Stimulated activated CD4-positive, alpha-beta T cell treated with anti-CD3 and anti-CD28 coated beads, Interleukin-4, amount 100 ng/mL, for 1 hour (primary cell): Measurements from ENCODE around the gene YJU2.
"Not testable (repeated sequence)": the region's sequence is repeated elsewhere in the genome, so short reads cannot be mapped to it uniquely, and the experiment has no call there.

ENCODE experiments used
- DNase-seq: peaks from one replicate; pipeline ENCODE4 v3.0.0-alpha.2; 2020

YJU2 gene

GRCh38 chr19:4229179-4229931 lies 17.5 kb upstream of the YJU2 start, which contains the start of gene EBI3:
EBI3 (plus strand) TSS chr19:4229523; CDS start chr19:4229551, 28 bp downstream.
- peak; percentile 62 for DNase-seq

- DNase-seq = not testable (repeated sequence)
These were observed 16.6 kb upstream of the YJU2 start for GRCh38 chr19:4230237-4230636.

- not testable (repeated sequence) for DNase-seq
These were observed 15.4 kb upstream of the YJU2 start for GRCh38 chr19:4231521-4231920.

GRCh38 chr19:4232139-4232538 lies 14.7 kb upstream of the YJU2 start:
- DNase-seq = not testable (repeated sequence)

GRCh38 chr19:4232614-4233281 lies 14.1 kb upstream of the YJU2 start:
- no peak for DNase-seq

GRCh38 chr19:4233282-4233853 lies 13.5 kb upstream of the YJU2 start:
- DNase-seq = peak; percentile 72

- no peak for DNase-seq
These were observed 12.6 kb upstream of the YJU2 start for GRCh38 chr19:4234142-4234861.

GRCh38 chr19:4234862-4235201 lies 12.0 kb upstream of the YJU2 start:
- DNase-seq = no peak

GRCh38 chr19:4237510-4237909 lies 9.4 kb upstream of the YJU2 start:
- not testable (repeated sequence) for DNase-seq

- no peak for DNase-seq
These were observed 8.0 kb upstream of the YJU2 start for GRCh38 chr19:4238831-4239230.

GRCh38 chr19:4241824-4242430 lies 5.0 kb upstream of the YJU2 start:
- DNase-seq = no peak

- not testable (repeated sequence) for DNase-seq
These were observed 942 bp upstream of the YJU2 start for GRCh38 chr19:4245938-4246337.

GRCh38 chr19:4256563-4256962 lies 9.7 kb downstream of the YJU2 start:
- DNase-seq = no peak

GRCh38 chr19:4257025-4257424 lies 10.1 kb downstream of the YJU2 start:
- DNase-seq = no peak

- DNase-seq = no peak
These were observed 11.3 kb downstream of the YJU2 start for GRCh38 chr19:4258181-4258580.

- no peak for DNase-seq
These were observed 13.8 kb downstream of the YJU2 start for GRCh38 chr19:4260613-4261191.

GRCh38 chr19:4264812-4265211 lies 17.9 kb downstream of the YJU2 start:
- DNase-seq = no peak

GRCh38 chr19:4266253-4267000 lies 19.5 kb downstream of the YJU2 start:
- DNase-seq = no peak

GRCh38 chr19:4267101-4267900 lies 20.4 kb downstream of the YJU2 start:
- peak; percentile 70 for DNase-seq

- DNase-seq = no peak
These were observed 21.3 kb downstream of the YJU2 start for GRCh38 chr19:4267901-4268815.
